ENCODE data around the gene SDCBP2.
A peak's percentile ranks its signal among the peaks of the same experiment; 100 is the strongest.

SDCBP2 gene

GRCh38 chr20:1267809-1268374 lies 61.0 kb downstream of the SDCBP2 start:
- no peak for DNase-seq

GRCh38 chr20:1267161-1267560 lies 61.8 kb downstream of the SDCBP2 start:
- no peak for DNase-seq

- peak; percentile 18 for DNase-seq
These were observed 62.6 kb downstream of the SDCBP2 start, which contains the start of gene SNPH for GRCh38 chr20:1266167-1266973. SNPH (plus strand) TSS chr20:1266294; CDS start chr20:1296240, 29,946 bp downstream.

GRCh38 chr20:1265916-1266166 lies 63.1 kb downstream of the SDCBP2 start:
- DNase-seq, result no peak

- no peak for DNase-seq
These were observed 63.6 kb downstream of the SDCBP2 start for GRCh38 chr20:1265226-1265915.

GRCh38 chr20:1264727-1265126 lies 64.2 kb downstream of the SDCBP2 start:
- no peak for DNase-seq

GRCh38 chr20:1263853-1264252 lies 65.1 kb downstream of the SDCBP2 start:
- DNase-seq, result no peak
